CD14-positive monocyte (primary cell): ENCODE measurements around the gene CHST15. TPM values are rescaled to one million over a fixed set of nuclear protein-coding genes. Genes with fewer than 3 reads are reported as not detected.

ENCODE experiments used
- DNase-seq, 3 donors: peaks; one replicate each; pipeline ENCODE4 v3.0.0-alpha.2; 2011 to 2022
- H2AFZ ChIP-seq: 2 replicates; pipeline ENCODE4 v1.6.0; 2012; ENCODE audit warnings: mild to moderate bottlenecking, low read depth, low read length, inconsistent platforms; ENCODE audit not compliant: insufficient read depth, poor library complexity, severe bottlenecking
- H3K27ac ChIP-seq, 2 donors: 1 replicate in 1 of 2; 2 replicates in 1 of 2; pipeline ENCODE4 v1.5.1; 2012 to 2013; ENCODE audit warnings: low read length in 2 of 2, control low read depth in 1 of 2, inconsistent platforms in 1 of 2, low read depth in 1 of 2, mild to moderate bottlenecking in 1 of 2
- H3K27me3 ChIP-seq, 2 donors: one replicate each; pipeline versions ENCODE4 v1.6.0 to v1.6.1; 2011 to 2013; ENCODE audit warnings: low read length in 2 of 2; ENCODE audit not compliant: control insufficient read depth in 2 of 2, insufficient read depth in 2 of 2
- H3K36me3 ChIP-seq, 2 donors: replicated peaks in 1 of 2; 1 replicate in 1 of 2; 2 replicates in 1 of 2; pipeline versions ENCODE4 v1.5.1 to v1.6.1; 2012 to 2013; ENCODE audit warnings: low read length in 2 of 2, control low read depth in 1 of 2, inconsistent platforms in 1 of 2, mild to moderate bottlenecking in 1 of 2; ENCODE audit not compliant: insufficient read depth in 2 of 2, control insufficient read depth in 1 of 2
- H3K4me1 ChIP-seq, 2 donors: 1 replicate in 1 of 2; 2 replicates in 1 of 2; pipeline versions ENCODE4 v1.5.1 to v1.6.1; 2012 to 2013; ENCODE audit warnings: low read length in 2 of 2, control low read depth in 1 of 2, inconsistent platforms in 1 of 2, mild to moderate bottlenecking in 1 of 2, moderate library complexity in 1 of 2; ENCODE audit not compliant: insufficient read depth in 2 of 2, control insufficient read depth in 1 of 2
- H3K4me2 ChIP-seq: replicated peaks from 2 replicates; pipeline ENCODE3; 2012; ENCODE audit warnings: low read length, moderate library complexity, mild to moderate bottlenecking; ENCODE audit not compliant: poor library complexity, severe bottlenecking; ENCODE audit errors: extremely low read depth
- H3K4me3 ChIP-seq, 3 experiments: fragments of 200-600 bp in 1 of 3; sonication (generic) in 1 of 3; replicated peaks in 1 of 3; 1 replicate in 2 of 3; 2 replicates in 1 of 3; pipeline ENCODE4 v1.5.1; 2011 to 2013; ENCODE audit warnings: low read length in 3 of 3, mild to moderate bottlenecking in 3 of 3, control low read depth in 2 of 3, low read depth in 2 of 3, inconsistent platforms in 1 of 3, moderate library complexity in 1 of 3
- H3K79me2 ChIP-seq: 2 replicates; pipeline ENCODE4 v1.6.0; 2012; ENCODE audit warnings: mild to moderate bottlenecking, control low read depth, inconsistent platforms, low read length, moderate library complexity; ENCODE audit not compliant: insufficient read depth
- H3K9ac ChIP-seq: 2 replicates; pipeline ENCODE4 v1.6.0; 2017; ENCODE audit warnings: low read length, mild to moderate bottlenecking; ENCODE audit not compliant: insufficient read depth, poor library complexity, severe bottlenecking
- H3K9me3 ChIP-seq, 2 donors: replicated peaks in 1 of 2; 1 replicate in 1 of 2; 2 replicates in 1 of 2; pipeline versions ENCODE4 v1.5.1 to v1.6.1; 2012 to 2013; ENCODE audit warnings: low read length in 2 of 2, control low read depth in 1 of 2; ENCODE audit not compliant: control insufficient read depth in 1 of 2, insufficient read depth in 1 of 2
- H4K20me1 ChIP-seq: 2 replicates; pipeline ENCODE4 v1.6.0; 2012; ENCODE audit warnings: mild to moderate bottlenecking, low read length, control low read depth, moderate library complexity; ENCODE audit not compliant: insufficient read depth
- H3K27ac Mint-ChIP-seq, 7 donors: one replicate each; pipeline ENCODE4 v1.8.0; 2020; ENCODE audit warnings: mild to moderate bottlenecking in 7 of 7, mixed read lengths in 7 of 7, moderate library complexity in 6 of 7, inconsistent platforms in 2 of 7
- H3K27me3 Mint-ChIP-seq, 3 donors: one replicate each; pipeline ENCODE4 v1.8.0; 2021 to 2022; ENCODE audit warnings: low read depth in 3 of 3, mild to moderate bottlenecking in 3 of 3, mixed read lengths in 3 of 3, moderate library complexity in 3 of 3, inconsistent platforms in 1 of 3
- H3K36me3 Mint-ChIP-seq, 2 donors: one replicate each; pipeline ENCODE4 v1.8.0; 2020; ENCODE audit warnings: mixed read lengths in 2 of 2, inconsistent platforms in 1 of 2, mild to moderate bottlenecking in 1 of 2
- H3K4me1 Mint-ChIP-seq: one replicate; pipeline ENCODE4 v1.8.0; 2020; ENCODE audit warnings: mild to moderate bottlenecking, mixed read lengths
- H3K4me3 Mint-ChIP-seq, 2 donors: one replicate each; pipeline ENCODE4 v1.8.0; 2020; ENCODE audit warnings: mild to moderate bottlenecking in 2 of 2, mixed read lengths in 2 of 2, moderate library complexity in 1 of 2
- H3K9me3 Mint-ChIP-seq, 7 donors: one replicate each; pipeline ENCODE4 v1.8.0; 2020 to 2022; ENCODE audit warnings: mixed read lengths in 7 of 7, mild to moderate bottlenecking in 6 of 7, moderate library complexity in 6 of 7, inconsistent platforms in 2 of 7
- WGBS: methylation state at CpG from one replicate; pipeline ENCODE4 v1.1.5; 2013; ENCODE audit warnings: missing lambda C conversion rate; ENCODE audit not compliant: insufficient coverage; 5-methylcytosine and 5-hydroxymethylcytosine counted together
- intact Hi-C, 2 donors: fragments of 100-400 bp; cut with micrococcal nuclease; formaldehyde crosslinking; loops; one replicate each; pipeline versions ENCODE4 v1.15.0 to v1.15.1; 2023
- polyA plus RNA-seq, 3 donors: library from polyadenylated mRNA; depleted of rRNA in 1 of 3; unstranded in 2 of 3; stranded (reverse) in 1 of 3; fragments of 300-500 nt in 2 of 3; fragments of >200 nt in 1 of 3; fragmentation: Illumina TruSeq in 2 of 3; gene quantifications; 1 replicate in 2 of 3; 2 replicates in 1 of 3; pipeline ENCODE4 v1.2.3, GENCODE V29; 2012 to 2021
- TF ChIP-seq, protein P1 (sequence below): fragments of 200-600 bp; IDR thresholded peaks from one replicate; pipeline ENCODE4 v1.8.0; 2022; ENCODE audit warnings: antibody characterized with exemption, mild to moderate bottlenecking

Gene CHST15
- polyA plus RNA-seq, 3 donors: 54.4 to 106 (median 87.5) TPM

DNA sequence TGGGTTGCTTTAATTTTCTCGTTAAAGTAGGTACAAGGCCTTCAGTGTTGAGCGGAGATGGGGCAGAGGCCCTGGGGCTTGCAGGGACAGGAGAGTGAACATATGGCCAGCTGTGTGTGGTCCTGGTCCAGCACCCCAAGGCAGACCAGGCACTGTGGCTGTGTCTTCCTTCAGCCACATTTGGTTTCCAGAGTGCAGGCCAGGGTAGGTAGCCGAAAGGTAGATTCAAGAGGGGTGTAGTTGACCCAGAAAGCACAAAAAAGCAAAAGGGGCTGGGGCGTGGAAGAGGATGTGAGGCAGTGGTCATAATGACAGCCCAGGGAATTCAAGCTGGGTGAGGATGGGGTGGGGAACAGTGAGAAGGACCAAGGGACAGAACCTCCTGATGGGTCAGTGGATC, 21.3 kb upstream of the CHST15 start:
- TF ChIP-seq, protein P1, sequence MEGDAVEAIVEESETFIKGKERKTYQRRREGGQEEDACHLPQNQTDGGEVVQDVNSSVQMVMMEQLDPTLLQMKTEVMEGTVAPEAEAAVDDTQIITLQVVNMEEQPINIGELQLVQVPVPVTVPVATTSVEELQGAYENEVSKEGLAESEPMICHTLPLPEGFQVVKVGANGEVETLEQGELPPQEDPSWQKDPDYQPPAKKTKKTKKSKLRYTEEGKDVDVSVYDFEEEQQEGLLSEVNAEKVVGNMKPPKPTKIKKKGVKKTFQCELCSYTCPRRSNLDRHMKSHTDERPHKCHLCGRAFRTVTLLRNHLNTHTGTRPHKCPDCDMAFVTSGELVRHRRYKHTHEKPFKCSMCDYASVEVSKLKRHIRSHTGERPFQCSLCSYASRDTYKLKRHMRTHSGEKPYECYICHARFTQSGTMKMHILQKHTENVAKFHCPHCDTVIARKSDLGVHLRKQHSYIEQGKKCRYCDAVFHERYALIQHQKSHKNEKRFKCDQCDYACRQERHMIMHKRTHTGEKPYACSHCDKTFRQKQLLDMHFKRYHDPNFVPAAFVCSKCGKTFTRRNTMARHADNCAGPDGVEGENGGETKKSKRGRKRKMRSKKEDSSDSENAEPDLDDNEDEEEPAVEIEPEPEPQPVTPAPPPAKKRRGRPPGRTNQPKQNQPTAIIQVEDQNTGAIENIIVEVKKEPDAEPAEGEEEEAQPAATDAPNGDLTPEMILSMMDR: no peak
- H3K27me3 Mint-ChIP-seq: peaks cover 9 to 27% (median 13%) of the 10 kb centered on the region in 3 donors
- Histone ChIP-seq H3K79me2 (no peaks in the 10 kb centered on the region), H4K20me1 (no peaks in the 10 kb centered on the region), H2AFZ (no peak overlapping the region), H3K4me1 (peaks cover 11 to 21% of the 10 kb centered on the region in 2 donors), H3K4me3 (no peak overlapping the region), H3K9me3 (no peaks in the 10 kb centered on the region), H3K4me2 (no peak overlapping the region), H3K9ac (no peak overlapping the region), H3K36me3 (no peaks in the 10 kb centered on the region), H3K27me3 (no peaks in the 10 kb centered on the region), H3K27ac (no peak overlapping the region)
- peak overlapping the region in 1 of 7 donors; percentile 33 for H3K27ac Mint-ChIP-seq
- no peak overlapping the region for H3K4me3 Mint-ChIP-seq
- H3K4me1 Mint-ChIP-seq: peaks cover 15% of the 10 kb centered on the region
- H3K9me3 Mint-ChIP-seq: peaks cover 0 to 2% (median 0%) of the 10 kb centered on the region in 7 donors
- intact Hi-C loops: loop anchor here in 1 of 2 donors (5.0 kb wide), 1 partner anchor 38 kb away; no protein-coding TSS in a partner anchor
- 96% methylated on average over 4 of the region's 4 CpGs for WGBS
- H3K36me3 Mint-ChIP-seq: no peaks in the 10 kb centered on the region
- DNase-seq: no peak

DNA sequence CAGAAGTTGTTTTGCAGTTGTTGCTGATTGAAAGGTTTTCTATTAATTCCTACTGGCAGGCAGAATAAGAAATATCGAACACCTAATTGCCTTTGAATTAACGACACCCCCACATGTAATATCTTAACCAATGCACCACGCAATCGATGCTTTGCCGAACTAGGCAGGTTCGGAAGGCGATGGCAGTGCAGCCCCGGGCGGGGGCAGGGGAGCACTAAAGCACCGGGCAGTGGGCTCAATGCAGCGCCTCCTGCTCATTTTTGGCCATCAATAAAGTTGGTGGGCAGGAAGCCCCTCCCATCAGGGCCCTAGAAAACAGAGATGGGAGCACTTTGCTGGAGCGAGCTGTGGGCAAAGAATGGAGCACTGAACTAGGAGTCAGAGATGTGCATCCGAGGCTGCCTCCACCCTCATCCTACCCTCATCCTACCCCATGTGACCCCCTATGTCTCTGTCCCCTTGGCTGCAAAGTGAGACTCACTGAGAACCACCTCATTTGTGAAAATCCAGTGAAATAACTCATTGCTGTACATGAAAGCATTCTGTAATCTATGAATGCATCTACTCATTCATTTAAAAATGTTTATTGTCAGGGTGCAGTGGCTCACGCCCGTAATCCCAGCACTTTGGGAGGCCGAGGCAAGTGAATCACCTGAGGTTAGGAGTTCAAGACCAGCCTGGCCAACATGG, 19.6 kb upstream of the CHST15 start:
- Histone ChIP-seq H3K4me1 (peaks cover 5 to 13% of the 10 kb centered on the region in 2 donors), H3K27ac (no peak overlapping the region), H3K4me2 (no peak overlapping the region), H3K27me3 (peaks cover 0 to 5% of the 10 kb centered on the region in 2 donors), H2AFZ (no peak overlapping the region), H3K4me3 (no peak overlapping the region), H4K20me1 (no peaks in the 10 kb centered on the region), H3K36me3 (no peaks in the 10 kb centered on the region), H3K9me3 (no peaks in the 10 kb centered on the region), H3K79me2 (no peaks in the 10 kb centered on the region), H3K9ac (no peak overlapping the region)
- intact Hi-C loops: no loop called here
- WGBS: 89% methylated on average over 11 of the region's 16 CpGs
- no peak for DNase-seq
- H3K4me3 Mint-ChIP-seq: no peak overlapping the region
- no peak overlapping the region for H3K27ac Mint-ChIP-seq
- peaks cover 15 to 31% (median 26%) of the 10 kb centered on the region in 3 donors for H3K27me3 Mint-ChIP-seq
- no peaks in the 10 kb centered on the region for H3K36me3 Mint-ChIP-seq
- H3K9me3 Mint-ChIP-seq: peaks cover 0 to 2% (median 0%) of the 10 kb centered on the region in 7 donors
- H3K4me1 Mint-ChIP-seq: peaks cover 15% of the 10 kb centered on the region
- TF ChIP-seq, protein P1: no peak
